Embryonic facial prominence (tissue), 1 donor: ENCODE measurements around the gene GPR87.

Source experiments
- DNase-seq: peaks from one replicate; pipeline ENCODE4 v3.0.0-alpha.2; 2016; ENCODE audit errors: extremely low spot score

Gene GPR87

GRCh38 chr3:151316267-151316991 is at the start of gene GPR87:
Gene GPR87, minus strand, starts transcription at chr3:151316820. Its CDS starts 16,720 bp downstream, at chr3:151300100.
- no peak for DNase-seq

- DNase-seq: no peak
Measured at GRCh38 chr3:151362751-151363174, 46.1 kb upstream of the GPR87 start.

GRCh38 chr3:151357463-151357850 is 40.8 kb upstream of the GPR87 start:
- no peak for DNase-seq

- DNase-seq: no peak
Measured at GRCh38 chr3:151356794-151357462, 40.3 kb upstream of the GPR87 start.

GRCh38 chr3:151351648-151352047 is 35.0 kb upstream of the GPR87 start:
- DNase-seq: no peak

GRCh38 chr3:151351219-151351618 is 34.6 kb upstream of the GPR87 start:
- no peak for DNase-seq

- no peak for DNase-seq
Measured at GRCh38 chr3:151350656-151351055, 34.0 kb upstream of the GPR87 start.

- DNase-seq: no peak
Measured at GRCh38 chr3:151347432-151347831, 30.8 kb upstream of the GPR87 start.

- DNase-seq: no peak
Measured at GRCh38 chr3:151346292-151346691, 29.7 kb upstream of the GPR87 start.

GRCh38 chr3:151345859-151346258 is 29.2 kb upstream of the GPR87 start:
- DNase-seq: no peak

- no peak for DNase-seq
Measured at GRCh38 chr3:151331696-151332095, 15.1 kb upstream of the GPR87 start.

- no peak for DNase-seq
Measured at GRCh38 chr3:151330899-151331298, 14.3 kb upstream of the GPR87 start.

- no peak for DNase-seq
Measured at GRCh38 chr3:151330379-151330778, 13.8 kb upstream of the GPR87 start.

GRCh38 chr3:151329363-151329762 is 12.7 kb upstream of the GPR87 start, which contains the start of gene P2RY13:
Gene P2RY13, minus strand, starts transcription at chr3:151329549. Its CDS starts 21 bp downstream, at chr3:151329528.
- DNase-seq: no peak

GRCh38 chr3:151328298-151328995 is 11.8 kb upstream of the GPR87 start:
- no peak for DNase-seq

- no peak for DNase-seq
Measured at GRCh38 chr3:151327571-151328198, 11.1 kb upstream of the GPR87 start.

GRCh38 chr3:151322511-151322910 is 5.9 kb upstream of the GPR87 start:
- DNase-seq: no peak

- no peak for DNase-seq
Measured at GRCh38 chr3:151321526-151321925, 4.9 kb upstream of the GPR87 start.

- DNase-seq: no peak
Measured at GRCh38 chr3:151320131-151320530, 3.5 kb upstream of the GPR87 start.

GRCh38 chr3:151319628-151320027 is 3.0 kb upstream of the GPR87 start:
- DNase-seq: no peak

GRCh38 chr3:151318991-151319390 is 2.4 kb upstream of the GPR87 start:
- peak; percentile 12 for DNase-seq

- DNase-seq: no peak
Measured at GRCh38 chr3:151318313-151318712, 1.7 kb upstream of the GPR87 start.
